IPS-18a (cell line): ENCODE results near the gene FAM13B.
"Not testable (repeated sequence)": the region's sequence is repeated elsewhere in the genome, so short reads cannot be mapped to it uniquely, and the experiment has no call there.

Source experiments
- H3K27ac ChIP-seq: one replicate; pipeline ENCODE4 v1.5.1; 2013; ENCODE audit warnings: low read length
- H3K27me3 ChIP-seq: one replicate; pipeline ENCODE4 v1.6.1; 2013; ENCODE audit warnings: mild to moderate bottlenecking, low read length; ENCODE audit not compliant: control insufficient read depth, insufficient read depth
- H3K36me3 ChIP-seq: one replicate; pipeline ENCODE4 v1.6.1; 2013; ENCODE audit warnings: low read depth, low read length; ENCODE audit not compliant: control insufficient read depth
- H3K4me1 ChIP-seq: one replicate; pipeline ENCODE4 v1.6.1; 2013; ENCODE audit warnings: low read depth, low read length; ENCODE audit not compliant: control insufficient read depth
- H3K4me3 ChIP-seq: one replicate; pipeline ENCODE4 v1.5.1; 2013; ENCODE audit warnings: low read length
- H3K9ac ChIP-seq: one replicate; pipeline ENCODE4 v1.6.1; 2013; ENCODE audit warnings: mild to moderate bottlenecking, low read length, moderate library complexity
- H3K9me3 ChIP-seq: one replicate; pipeline ENCODE4 v1.6.1; 2013; ENCODE audit warnings: low read depth, low read length; ENCODE audit not compliant: control insufficient read depth

The FAM13B gene

GRCh38 chr5:138032028-138032571 lies 779 bp downstream of the FAM13B start:
- H3K4me1 ChIP-seq = peaks cover 5% of the 10 kb centered on the region
- peak overlapping the region; percentile 88 for H3K4me3 ChIP-seq
- H3K27me3 ChIP-seq = no peaks in the 10 kb centered on the region
- peak overlapping the region; percentile 87 for H3K9ac ChIP-seq
- H3K27ac ChIP-seq = no peak overlapping the region
- no peaks in the 10 kb centered on the region for H3K9me3 ChIP-seq
- no peaks in the 10 kb centered on the region for H3K36me3 ChIP-seq

- no peak overlapping the region for H3K4me3 ChIP-seq
- no peak overlapping the region for H3K9ac ChIP-seq
Observed at GRCh38 chr5:138029944-138030343, 2.9 kb downstream of the FAM13B start.

GRCh38 chr5:138029501-138029900 lies 3.4 kb downstream of the FAM13B start:
- Histone ChIP-seq H3K4me3 (no peak overlapping the region), H3K27ac (no peak overlapping the region), H3K9ac (peak overlapping the region; percentile 0), H3K9me3 (no peaks in the 10 kb centered on the region), H3K36me3 (no peaks in the 10 kb centered on the region), H3K27me3 (no peaks in the 10 kb centered on the region), H3K4me1 (peaks cover 5% of the 10 kb centered on the region)

More at GRCh38 chr5:138029944-138030343, 2.9 kb downstream of the FAM13B start:
- no peaks in the 10 kb centered on the region for H3K27me3 ChIP-seq
- H3K27ac ChIP-seq = no peak overlapping the region
- H3K36me3 ChIP-seq = no peaks in the 10 kb centered on the region
- peaks cover 5% of the 10 kb centered on the region for H3K4me1 ChIP-seq
- no peaks in the 10 kb centered on the region for H3K9me3 ChIP-seq

GRCh38 chr5:138028971-138029365 lies 3.9 kb downstream of the FAM13B start:
- H3K36me3 ChIP-seq = no peaks in the 10 kb centered on the region
- no peaks in the 10 kb centered on the region for H3K9me3 ChIP-seq
- H3K27me3 ChIP-seq = no peaks in the 10 kb centered on the region
- H3K4me3 ChIP-seq = no peak overlapping the region
- H3K27ac ChIP-seq = no peak overlapping the region
- peak overlapping the region; percentile 0 for H3K9ac ChIP-seq
- peaks cover 4% of the 10 kb centered on the region for H3K4me1 ChIP-seq

- not testable (repeated sequence) for H3K9ac ChIP-seq, H3K4me1 ChIP-seq, H3K4me3 ChIP-seq, H3K27me3 ChIP-seq, H3K27ac ChIP-seq, H3K9me3 ChIP-seq, H3K36me3 ChIP-seq
Observed at GRCh38 chr5:138028262-138028970, 4.5 kb downstream of the FAM13B start.

- H3K4me1 ChIP-seq, H3K27me3 ChIP-seq: not testable (repeated sequence)
Observed at GRCh38 chr5:138026793-138027192, 6.1 kb downstream of the FAM13B start.

GRCh38 chr5:138025285-138025684 lies 7.6 kb downstream of the FAM13B start:
- no peaks in the 10 kb centered on the region for H3K9me3 ChIP-seq
- no peak overlapping the region for H3K4me3 ChIP-seq
- no peak overlapping the region for H3K27ac ChIP-seq
- peaks cover 3% of the 10 kb centered on the region for H3K4me1 ChIP-seq
- no peaks in the 10 kb centered on the region for H3K36me3 ChIP-seq
- no peak overlapping the region for H3K9ac ChIP-seq
- H3K27me3 ChIP-seq = no peaks in the 10 kb centered on the region

More at GRCh38 chr5:138026793-138027192, 6.1 kb downstream of the FAM13B start:
- H3K4me3 ChIP-seq, H3K9ac ChIP-seq, H3K27ac ChIP-seq, H3K36me3 ChIP-seq, H3K9me3 ChIP-seq: not testable (repeated sequence)

- H3K36me3 ChIP-seq = peaks cover 3% of the 10 kb centered on the region
- no peak overlapping the region for H3K4me3 ChIP-seq
- no peak overlapping the region for H3K27ac ChIP-seq
- peaks cover 3% of the 10 kb centered on the region for H3K4me1 ChIP-seq
- no peaks in the 10 kb centered on the region for H3K27me3 ChIP-seq
- H3K9ac ChIP-seq = no peak overlapping the region
- no peaks in the 10 kb centered on the region for H3K9me3 ChIP-seq
Observed at GRCh38 chr5:138024117-138024516, 8.8 kb downstream of the FAM13B start.

- Histone ChIP-seq H3K4me1 (peaks cover 3% of the 10 kb centered on the region), H3K27ac (no peak overlapping the region), H3K9ac (no peak overlapping the region), H3K36me3 (peaks cover 15% of the 10 kb centered on the region), H3K4me3 (no peak overlapping the region), H3K9me3 (no peaks in the 10 kb centered on the region), H3K27me3 (no peaks in the 10 kb centered on the region)
Observed at GRCh38 chr5:138022912-138023311, 10.0 kb downstream of the FAM13B start.

- Histone ChIP-seq H3K36me3 (peaks cover 25% of the 10 kb centered on the region), H3K4me1 (peaks cover 3% of the 10 kb centered on the region), H3K9ac (no peak overlapping the region), H3K9me3 (no peaks in the 10 kb centered on the region), H3K4me3 (no peak overlapping the region), H3K27ac (no peak overlapping the region), H3K27me3 (no peaks in the 10 kb centered on the region)
Observed at GRCh38 chr5:138021771-138022170, 11.1 kb downstream of the FAM13B start.

- H3K36me3 ChIP-seq = peaks cover 37% of the 10 kb centered on the region
- H3K4me3 ChIP-seq = no peak overlapping the region
- H3K27me3 ChIP-seq = no peaks in the 10 kb centered on the region
- H3K9ac ChIP-seq = no peak overlapping the region
- H3K4me1 ChIP-seq = peaks cover 3% of the 10 kb centered on the region
- H3K27ac ChIP-seq = no peak overlapping the region
- H3K9me3 ChIP-seq = no peaks in the 10 kb centered on the region
Observed at GRCh38 chr5:138018849-138019248, 14.0 kb downstream of the FAM13B start.

GRCh38 chr5:138015916-138016315 lies 17.0 kb downstream of the FAM13B start:
- Histone ChIP-seq H3K9me3 (no peaks in the 10 kb centered on the region), H3K27ac (no peak overlapping the region), H3K27me3 (no peaks in the 10 kb centered on the region), H3K4me1 (peaks cover 3% of the 10 kb centered on the region), H3K36me3 (peaks cover 45% of the 10 kb centered on the region), H3K4me3 (no peak overlapping the region), H3K9ac (no peak overlapping the region)
